Activated CD8-positive, alpha-beta memory T cell treated with anti-CD3 and anti-CD28 coated beads, Interleukin-2, amount 50 U/mL, for 48 hours (primary cell): ENCODE measurements around the gene LYSMD3.
"Not testable (repeated sequence)": the region's sequence is repeated elsewhere in the genome, so short reads cannot be mapped to it uniquely, and the experiment has no call there.

ENCODE experiments used
- DNase-seq: peaks from one replicate; pipeline ENCODE4 v3.0.0-alpha.2; 2020

Gene LYSMD3

DNA sequence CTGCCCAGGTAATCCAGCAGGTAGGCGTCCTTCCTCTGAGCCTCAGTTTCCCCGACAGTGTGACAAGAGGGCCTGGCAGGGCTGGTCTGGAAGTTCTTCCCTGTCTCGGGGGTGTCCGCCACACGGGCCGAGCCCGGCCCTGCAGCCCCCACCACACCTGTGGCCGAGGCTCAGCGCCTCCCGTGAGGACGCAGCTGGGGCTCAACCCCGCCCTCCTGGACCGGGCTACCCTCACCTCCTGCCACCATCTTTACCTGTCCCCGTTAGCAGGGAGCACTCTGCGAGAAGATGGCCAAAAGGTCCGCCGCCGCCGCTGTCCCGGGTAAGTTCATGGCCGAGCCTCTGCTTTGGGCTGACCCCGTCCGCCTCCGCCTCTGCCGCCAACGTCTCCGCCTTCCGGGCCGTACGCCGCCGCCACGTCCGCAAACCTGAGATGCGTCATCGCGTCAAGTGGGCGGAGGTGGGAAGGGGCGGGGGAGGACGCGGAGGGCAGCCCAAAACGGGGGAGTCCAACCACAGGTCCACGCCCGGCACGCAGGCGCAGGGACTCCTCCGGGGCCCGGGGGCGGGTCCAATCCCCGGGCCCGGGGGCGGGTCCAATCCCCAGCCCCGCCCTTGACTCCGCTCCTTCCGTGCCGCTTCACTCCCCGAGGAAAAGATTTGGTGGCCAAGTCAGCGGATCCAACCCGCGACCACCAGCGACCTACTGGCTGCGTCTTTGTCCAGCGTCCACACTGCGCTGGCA is at the start of gene LYSMD3:
Gene LYSMD3 (minus strand): TSS at position 391 of the 745 bp plus-strand sequence. CDS start 4,295 bp downstream, outside the sequence.
- DNase-seq = peak; percentile 95

DNA sequence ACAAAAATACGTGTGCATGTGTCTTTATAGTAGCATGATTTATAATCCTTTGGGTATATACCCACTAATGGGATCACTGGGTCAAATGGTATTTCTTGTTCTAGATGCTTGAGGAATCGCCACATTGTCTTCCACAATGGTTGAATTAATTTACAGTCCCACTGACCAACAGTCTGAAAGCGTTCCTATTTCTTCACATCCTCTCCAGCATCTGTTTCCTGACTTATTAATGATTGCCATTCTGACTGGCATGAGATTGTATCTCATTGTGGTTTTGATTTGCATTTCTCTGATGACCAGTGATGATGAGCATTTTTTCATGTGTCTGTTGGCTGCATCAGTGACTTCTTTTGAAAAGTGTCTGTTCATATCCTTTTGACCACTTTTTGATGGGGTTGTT is 47.2 kb upstream of the LYSMD3 start:
- not testable (repeated sequence) for DNase-seq

GRCh38 chr5:90575712-90576111 is 46.3 kb upstream of the LYSMD3 start:
- no peak for DNase-seq

- no peak for DNase-seq
These were observed 41.9 kb upstream of the LYSMD3 start for GRCh38 chr5:90571147-90571773.

- no peak for DNase-seq
These were observed 40.6 kb upstream of the LYSMD3 start for GRCh38 chr5:90570034-90570433.

DNA sequence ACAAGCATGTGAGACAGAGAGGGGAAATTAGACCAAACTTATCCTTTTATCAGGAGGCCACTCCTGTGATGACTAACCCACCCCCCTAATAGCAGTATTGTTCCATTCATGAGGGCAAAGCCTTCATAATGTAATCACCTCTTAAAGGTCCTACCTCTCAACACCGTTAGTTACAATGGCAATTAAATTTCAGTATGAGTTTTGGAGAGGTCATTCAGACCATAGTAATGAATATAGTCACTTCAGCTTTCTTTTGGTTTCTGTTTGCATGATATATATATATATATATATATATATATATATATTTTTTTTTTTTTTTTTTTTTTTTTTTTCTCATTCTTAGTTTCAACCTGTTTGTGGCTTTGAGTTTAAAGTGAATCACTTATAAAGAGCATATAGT is 39.7 kb upstream of the LYSMD3 start:
- no peak for DNase-seq

GRCh38 chr5:90565491-90565890 is 36.1 kb upstream of the LYSMD3 start:
- DNase-seq = no peak

DNA sequence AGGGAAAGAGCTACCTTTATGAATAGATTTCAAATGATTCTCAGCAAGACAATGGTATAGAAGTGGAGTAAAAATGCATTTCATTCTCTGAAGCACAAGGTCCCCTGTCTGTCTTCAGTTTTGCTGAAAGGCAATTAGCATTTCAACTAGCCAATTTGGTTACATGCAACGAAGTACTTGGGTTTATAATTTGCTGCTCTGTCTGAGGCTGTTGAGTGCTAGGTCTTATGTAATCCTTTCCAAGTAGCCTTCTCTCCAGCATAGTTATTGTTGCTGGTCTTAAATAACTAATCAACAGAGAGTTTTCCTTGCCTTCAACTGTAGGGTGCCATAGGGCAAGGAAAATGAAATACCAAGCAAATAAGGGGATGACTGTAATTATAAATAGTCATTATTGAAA is 33.7 kb upstream of the LYSMD3 start:
- no peak for DNase-seq

- DNase-seq = no peak
These were observed 33.0 kb upstream of the LYSMD3 start for GRCh38 chr5:90562341-90562740.

GRCh38 chr5:90561766-90562165 is 32.4 kb upstream of the LYSMD3 start:
- DNase-seq = no peak

GRCh38 chr5:90560771-90561170 is 31.4 kb upstream of the LYSMD3 start:
- DNase-seq = no peak

DNA sequence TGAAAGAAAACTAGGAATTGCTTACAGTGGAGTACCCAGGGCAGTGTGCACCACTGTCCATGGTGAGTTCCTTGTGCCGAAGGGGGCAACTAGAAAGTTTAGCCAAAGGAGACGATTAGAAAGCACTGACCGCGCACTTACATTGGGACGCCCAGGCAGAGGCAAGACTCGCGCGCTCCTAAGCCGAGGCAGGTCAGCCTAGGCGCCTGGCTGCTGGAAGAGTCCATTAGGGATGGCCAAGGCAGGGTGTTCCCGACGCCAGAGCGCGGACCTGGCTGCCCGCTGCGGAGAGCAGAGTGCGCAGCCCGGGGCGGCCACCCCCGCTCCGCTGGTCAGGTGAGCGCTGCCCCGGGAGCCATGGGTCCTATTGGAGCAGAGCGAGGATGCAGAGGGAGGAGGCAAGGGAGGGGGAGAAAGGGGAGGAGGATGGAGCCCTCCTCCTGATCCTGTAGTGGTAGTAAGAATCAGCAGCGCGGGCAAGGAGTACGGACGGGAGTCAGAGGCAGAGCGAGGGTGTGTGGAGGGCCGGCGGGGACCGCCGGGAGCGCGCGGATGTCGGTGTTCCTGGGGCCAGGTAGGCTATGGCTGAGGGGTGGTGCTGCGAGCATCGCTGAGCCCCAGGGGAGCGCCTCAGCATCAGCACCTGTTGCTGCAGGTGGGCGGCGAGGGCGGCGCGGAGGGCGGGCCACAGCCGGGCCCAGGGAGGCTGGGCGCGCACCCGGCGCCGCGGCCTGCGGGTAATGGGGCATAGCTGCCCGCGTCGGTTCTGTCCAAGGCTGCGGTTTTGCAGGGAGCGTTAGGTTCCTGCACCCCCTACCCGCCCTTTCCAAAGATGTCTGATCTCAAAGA is 29.2 kb upstream of the LYSMD3 start, which contains the start of gene ADGRV1:
Gene ADGRV1 (plus strand): TSS at position 454 of the 849 bp plus-strand sequence. CDS start 99 bp downstream, at position 553.
- peak; percentile 52 for DNase-seq

DNA sequence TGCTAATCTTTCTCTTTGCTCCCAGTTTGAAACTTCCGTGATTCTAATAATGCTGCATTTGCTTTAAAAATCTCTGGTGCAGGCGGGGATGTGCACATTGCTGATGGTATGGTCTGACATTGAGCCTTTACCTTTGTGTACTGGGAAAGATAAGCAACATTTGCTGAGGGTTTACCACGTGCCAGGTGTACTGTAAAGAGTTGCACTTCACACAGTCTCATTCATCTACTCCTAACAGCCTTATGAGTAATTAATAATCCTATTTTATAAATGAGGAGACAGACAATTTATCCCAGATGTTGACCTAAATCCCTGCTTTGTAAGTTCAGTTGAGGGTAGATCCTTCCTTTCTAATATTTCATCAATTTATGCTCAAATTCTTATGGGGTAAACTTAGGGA is 28.5 kb upstream of the LYSMD3 start:
- no peak for DNase-seq

DNA sequence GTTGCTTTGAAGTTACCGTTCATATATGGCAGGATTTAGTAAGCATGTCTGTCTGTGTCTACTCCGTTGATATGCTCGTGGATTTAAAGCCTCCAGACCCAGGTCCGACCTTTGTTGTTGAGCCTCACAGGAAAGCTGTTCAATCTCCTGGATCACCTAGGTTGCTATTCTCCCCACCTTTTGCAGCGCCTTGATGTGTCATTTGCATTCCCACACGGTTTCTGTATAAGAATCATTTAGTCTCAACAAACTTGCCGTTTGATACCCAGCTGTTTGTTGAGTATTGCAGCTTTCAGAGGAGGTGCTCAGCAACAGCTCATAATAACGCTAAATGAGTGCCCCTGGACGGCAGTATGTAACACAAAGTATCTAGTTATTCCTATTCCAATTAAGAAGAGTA is 28.0 kb upstream of the LYSMD3 start:
- DNase-seq = no peak

DNA sequence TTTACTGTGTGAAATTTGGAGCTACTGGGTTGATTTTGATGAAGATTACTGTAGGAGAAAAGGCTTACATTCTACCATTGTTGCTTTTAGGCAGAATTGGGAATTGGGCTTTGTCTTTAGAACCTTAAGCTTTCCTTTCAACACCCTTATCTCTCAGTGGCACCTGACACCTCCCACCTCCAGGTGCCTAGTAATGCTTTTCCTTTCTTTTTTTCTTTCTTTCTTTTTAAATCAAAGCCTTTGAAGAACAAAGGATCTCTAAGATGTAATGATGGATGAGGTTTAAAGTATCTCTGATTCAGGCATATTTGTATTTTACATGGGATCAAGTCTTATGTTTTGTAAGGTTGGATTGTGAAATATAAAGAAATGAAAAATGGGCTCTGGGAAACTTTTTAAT is 26.3 kb upstream of the LYSMD3 start:
- no peak for DNase-seq

DNA sequence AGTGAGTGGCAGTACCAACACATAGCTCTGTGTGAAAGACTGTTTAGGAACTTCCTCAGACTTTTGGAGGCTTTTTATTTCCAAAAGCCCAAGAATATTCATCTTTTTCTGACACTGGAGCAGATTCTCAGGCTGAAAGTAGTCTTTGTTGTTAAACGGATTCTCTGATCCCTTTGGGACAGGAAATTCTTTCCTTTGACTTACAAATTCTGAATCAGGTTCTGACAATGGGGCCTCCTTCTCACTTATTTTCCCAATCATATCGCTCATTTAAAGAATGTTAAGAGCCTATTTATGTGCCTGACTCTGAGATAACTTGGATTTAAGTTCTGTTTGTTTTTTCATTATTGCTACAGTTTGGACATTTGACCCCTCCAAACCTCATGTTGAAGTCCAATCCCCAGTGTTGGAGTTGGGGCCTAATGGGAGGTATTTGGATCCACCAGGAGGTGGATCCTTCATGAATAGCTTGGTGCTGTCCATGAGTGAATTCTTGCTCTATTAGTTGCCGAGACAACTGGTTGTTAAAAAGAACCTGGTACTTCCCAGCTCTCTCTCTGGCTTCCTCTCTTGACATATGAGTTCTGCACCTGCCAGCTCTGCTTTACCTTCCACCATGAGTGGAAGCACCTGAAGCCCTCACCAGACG is 25.1 kb upstream of the LYSMD3 start:
- no peak for DNase-seq

DNA sequence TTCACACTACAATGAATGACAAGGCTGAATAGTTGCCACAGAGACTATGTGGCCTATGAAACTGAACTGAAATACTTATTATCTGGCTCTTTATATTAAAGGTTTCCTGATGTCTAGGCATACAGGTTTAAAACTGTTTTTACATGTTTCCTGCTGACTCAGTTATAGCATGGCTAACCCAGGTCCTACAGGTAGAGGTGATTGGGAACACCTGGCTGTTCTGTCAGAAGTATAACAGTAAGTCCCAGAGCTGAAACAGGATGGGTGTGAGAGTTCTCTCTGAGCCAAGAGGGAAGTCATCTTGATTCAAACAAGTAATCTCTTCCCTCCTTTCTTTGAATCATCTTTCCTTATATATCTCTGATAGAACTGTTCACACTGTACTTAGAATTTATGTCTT is 24.3 kb upstream of the LYSMD3 start:
- DNase-seq = no peak

GRCh38 chr5:90551376-90551775 is 22.0 kb upstream of the LYSMD3 start:
- no peak for DNase-seq

- DNase-seq = no peak
These were observed 21.6 kb upstream of the LYSMD3 start for GRCh38 chr5:90550963-90551362.

DNA sequence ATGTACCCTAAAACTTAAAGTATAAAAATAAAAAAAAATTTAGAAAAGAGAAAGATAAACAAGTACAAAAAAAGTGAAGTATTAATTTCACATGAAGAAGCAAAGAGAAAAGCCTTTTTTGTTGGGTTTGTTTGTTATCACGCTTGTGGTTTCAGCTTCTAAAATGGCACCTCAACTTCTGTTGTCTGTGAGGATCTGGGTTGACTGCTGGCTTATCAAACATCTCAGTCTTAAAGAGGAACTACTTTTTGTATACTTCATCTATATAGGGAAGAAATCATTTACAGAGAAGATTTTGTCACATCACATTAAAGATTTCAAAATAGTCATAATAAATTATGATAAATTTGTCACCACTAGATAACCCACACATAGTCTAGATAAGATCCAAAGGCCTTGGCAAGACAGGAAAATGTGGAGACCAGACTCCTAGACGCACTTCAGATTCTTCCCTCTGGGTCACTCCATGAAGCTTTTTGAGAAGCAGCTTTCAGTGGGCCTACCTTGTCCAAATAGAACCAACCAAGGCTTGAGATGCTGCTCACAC is 20.4 kb upstream of the LYSMD3 start:
- DNase-seq = no peak

DNA sequence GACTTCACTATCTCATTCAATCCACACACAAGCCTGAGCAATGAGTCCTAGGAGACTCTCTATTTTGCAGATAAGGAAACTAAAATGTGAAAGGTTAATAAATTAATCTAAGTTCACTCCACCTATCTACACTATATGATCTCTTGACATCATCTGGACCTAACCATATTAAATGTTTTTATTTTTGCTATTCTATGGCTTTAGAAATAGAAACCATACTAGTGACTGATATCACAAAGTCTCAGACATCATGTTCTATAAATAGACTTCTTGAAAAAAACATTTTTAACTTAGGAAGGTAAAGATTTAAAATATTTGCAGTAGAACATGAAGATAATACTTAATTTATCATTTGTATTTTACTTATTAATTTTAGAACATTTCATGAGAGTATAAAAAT is 19.8 kb upstream of the LYSMD3 start:
- no peak for DNase-seq

DNA sequence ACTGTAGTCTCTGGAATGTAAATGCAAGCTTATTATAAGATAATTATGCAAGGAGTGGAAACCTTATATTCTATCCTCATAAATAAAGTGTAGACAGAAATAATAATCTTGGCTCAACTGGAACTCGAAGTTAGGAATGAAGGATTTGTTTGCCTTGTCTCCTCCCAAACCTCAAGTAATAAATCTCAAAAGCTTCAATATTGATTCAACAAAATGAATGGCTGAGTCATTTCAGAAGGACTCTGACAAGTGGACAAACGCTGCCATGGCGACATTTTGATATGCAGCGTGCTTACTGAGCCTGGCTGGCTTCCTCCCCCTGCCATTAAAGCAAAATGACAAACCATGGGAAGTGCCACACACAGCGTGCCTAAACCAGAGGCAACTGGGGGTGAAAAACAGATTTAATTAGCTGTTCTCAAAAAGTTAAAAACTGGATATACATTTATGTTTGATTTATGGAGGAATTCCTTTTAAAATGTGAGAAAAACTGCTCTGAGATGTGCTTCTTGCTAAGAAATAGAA is 18.7 kb upstream of the LYSMD3 start:
- no peak for DNase-seq
